HepG2 (cell line): ENCODE results near the gene CERT1. TPM values are rescaled to one million over a fixed set of nuclear protein-coding genes. Genes with fewer than 3 reads are reported as not detected.
A peak's percentile ranks its signal among the peaks of the same experiment; 100 is the strongest.

ENCODE experiments used
- BATF2 ChIP-seq: sonication (generic); formaldehyde crosslinking; IDR thresholded peaks from 2 replicates; pipeline ENCODE4 v1.8.0; 2022; ENCODE audit warnings: mild to moderate bottlenecking, missing genetic modification reagents, moderate library complexity
- CBX5 ChIP-seq: sonication (generic); formaldehyde crosslinking; IDR thresholded peaks from 2 replicates; pipeline ENCODE4 v1.4.0; 2020; ENCODE audit warnings: missing genetic modification reagents, borderline replicate concordance
- GLI4 ChIP-seq: sonication (generic); formaldehyde crosslinking; IDR thresholded peaks from 2 replicates; pipeline ENCODE4 v1.5.1; 2020; ENCODE audit warnings: missing genetic modification reagents, mild to moderate bottlenecking, moderate library complexity, borderline replicate concordance
- HHEX ChIP-seq: IDR thresholded peaks from 2 replicates; pipeline ENCODE4 v1.6.1; 2016; ENCODE audit warnings: control low read depth
- HNRNPLL ChIP-seq: fragments of 200-400 bp; formaldehyde crosslinking; IDR thresholded peaks from 2 replicates; pipeline ENCODE4 v1.6.1; 2017; ENCODE audit warnings: mild to moderate bottlenecking, low read depth, low read length; ENCODE audit not compliant: poor library complexity, severe bottlenecking
- IRF9 ChIP-seq: sonication (generic); formaldehyde crosslinking; IDR thresholded peaks from 2 replicates; pipeline ENCODE4 v1.8.0; 2022; ENCODE audit warnings: missing genetic modification reagents, mild to moderate bottlenecking, borderline replicate concordance
- JDP2 ChIP-seq: sonication (generic); formaldehyde crosslinking; IDR thresholded peaks from 2 replicates; pipeline ENCODE4 v1.8.1; 2022; ENCODE audit warnings: missing genetic modification reagents, borderline replicate concordance
- KAT2B ChIP-seq: fragments of 150-350 bp; IDR thresholded peaks from 2 replicates; pipeline ENCODE4 v1.6.1; 2014; ENCODE audit warnings: low read depth, low read length, borderline replicate concordance
- NFE2L2 ChIP-seq: fragments of 150-350 bp; IDR thresholded peaks from 2 replicates; pipeline ENCODE4 v1.6.1; 2014; ENCODE audit warnings: low read length
- NFKB2 ChIP-seq: sonication (generic); formaldehyde crosslinking; IDR thresholded peaks from 2 replicates; pipeline ENCODE4 v1.4.0; 2020; ENCODE audit warnings: missing genetic modification reagents, borderline replicate concordance
- RBAK ChIP-seq: sonication (generic); formaldehyde crosslinking; IDR thresholded peaks from 2 replicates; pipeline ENCODE4 v1.5.1; 2020; ENCODE audit warnings: mild to moderate bottlenecking, missing genetic modification reagents
- RXRB ChIP-seq: IDR thresholded peaks from 2 replicates; pipeline ENCODE4 v1.6.1; 2016; ENCODE audit warnings: borderline replicate concordance, missing genetic modification reagents, missing compliant biosample characterization
- SNAPC2 ChIP-seq: sonication (generic); formaldehyde crosslinking; IDR thresholded peaks from 2 replicates; pipeline ENCODE4 v1.8.1; 2022; ENCODE audit warnings: mild to moderate bottlenecking, missing genetic modification reagents
- SP2 ChIP-seq: sonication (generic); formaldehyde crosslinking; IDR thresholded peaks from 2 replicates; pipeline ENCODE4 v1.5.1; 2020; ENCODE audit warnings: mild to moderate bottlenecking, missing genetic modification reagents
- TEF ChIP-seq: sonication (generic); formaldehyde crosslinking; IDR thresholded peaks from 2 replicates; pipeline ENCODE4 v1.5.0; 2020; ENCODE audit warnings: missing genetic modification reagents
- TMF1 ChIP-seq: sonication (generic); formaldehyde crosslinking; IDR thresholded peaks from 2 replicates; pipeline ENCODE4 v1.8.1; 2022; ENCODE audit warnings: low read depth, missing genetic modification reagents
- TRIM22 ChIP-seq: fragments of 450-650 bp; IDR thresholded peaks from 2 replicates; pipeline ENCODE4 v1.6.1; 2017
- ZBTB33 ChIP-seq: sonication (generic); formaldehyde crosslinking; IDR thresholded peaks from 2 replicates; pipeline ENCODE4 v1.4.0; 2020; ENCODE audit warnings: missing genetic modification reagents
- ZFX ChIP-seq: sonication (generic); formaldehyde crosslinking; IDR thresholded peaks from 2 replicates; pipeline ENCODE4 v1.4.0; 2020; ENCODE audit warnings: mild to moderate bottlenecking, low read depth, missing genetic modification reagents, moderate library complexity
- ZIK1 ChIP-seq: sonication (generic); formaldehyde crosslinking; IDR thresholded peaks from 2 replicates; pipeline ENCODE4 v1.5.0; 2020; ENCODE audit warnings: mild to moderate bottlenecking, low read depth, missing genetic modification reagents, borderline replicate concordance
- ZNF12 ChIP-seq: sonication (generic); formaldehyde crosslinking; IDR thresholded peaks from 2 replicates; pipeline ENCODE4 v1.5.0; 2020; ENCODE audit warnings: missing genetic modification reagents
- ZNF264 ChIP-seq: sonication (generic); formaldehyde crosslinking; IDR thresholded peaks from 2 replicates; pipeline ENCODE4 v1.4.0; 2020; ENCODE audit warnings: missing genetic modification reagents
- ZNF451 ChIP-seq: sonication (generic); formaldehyde crosslinking; IDR thresholded peaks from 2 replicates; pipeline ENCODE4 v1.5.0; 2020; ENCODE audit warnings: mild to moderate bottlenecking, missing genetic modification reagents
- ZNF556 ChIP-seq: sonication (generic); formaldehyde crosslinking; IDR thresholded peaks from 2 replicates; pipeline ENCODE4 v1.4.0; 2020; ENCODE audit warnings: mild to moderate bottlenecking, missing genetic modification reagents, borderline replicate concordance
- polyA plus RNA-seq, 8 experiments: library from polyadenylated mRNA; depleted of rRNA in 3 of 8; stranded (reverse) in 7 of 8; unstranded in 1 of 8; fragments of >200 nt; fragmentation: Illumina TruSeq in 4 of 8; extraction: Trizol in 4 of 8; gene quantifications; 2 replicates each; pipeline versions ENCODE4 v1.2.1 to v1.2.3, GENCODE V29; 2011 to 2016; ENCODE audit warnings: low read depth in 4 of 8, missing spikeins in 1 of 8, mixed read lengths in 1 of 8; ENCODE audit not compliant: insufficient read depth in 1 of 8
- total RNA-seq, 5 experiments: library from RNA; depleted of rRNA; stranded (reverse); fragments of >200 nt; fragmentation: Illumina TruSeq; extraction: Trizol; gene quantifications; 2 replicates each; pipeline ENCODE4 v1.2.3, GENCODE V29; 2016; ENCODE audit warnings: low read depth in 1 of 5

CERT1 gene
- total and polyA plus RNA-seq, 2 of the 13 experiments (the other 11 are each of a cell fraction or from before 2014, with no cell fraction given) = 8.2 to 12.7 TPM

- TF ChIP-seq ZBTB33 = 0 out of 2 replicates have a peak, but pooled peaks have one; percentile 40
- no peak for TF ChIP-seq HHEX (CRISPR knock-in tag)
- peak; percentile 87 for TF ChIP-seq ZNF556 (CRISPR knock-in tag)
- peak; percentile 98 for TF ChIP-seq HNRNPLL
- no peak for TF ChIP-seq TRIM22
- TF ChIP-seq IRF9 (CRISPR knock-in tag) = peak; percentile 74
- TF ChIP-seq RBAK (CRISPR knock-in tag) = no peak
- peak; percentile 51; the same call in 1 of the 2 replicates for TF ChIP-seq ZNF12 (CRISPR knock-in tag)
- no peak for TF ChIP-seq JDP2 (CRISPR knock-in tag)
- peak; percentile 95 for TF ChIP-seq ZNF451 (CRISPR knock-in tag)
- TF ChIP-seq ZFX (CRISPR knock-in tag) = peak; percentile 64
- TF ChIP-seq BATF2 = 0 out of 2 replicates have a peak, but pooled peaks have one; percentile 28
- no peak for TF ChIP-seq NFE2L2
- TF ChIP-seq SNAPC2 (CRISPR knock-in tag) = 0 out of 2 replicates have a peak, but pooled peaks have one; percentile 69
- TF ChIP-seq TEF (CRISPR knock-in tag) = 0 out of 2 replicates have a peak, but pooled peaks have one; percentile 25
- peak; percentile 64; the same call in 1 of the 2 replicates for TF ChIP-seq NFKB2 (CRISPR knock-in tag)
- TF ChIP-seq TMF1 (CRISPR knock-in tag) = peak; percentile 88; the same call in 1 of the 2 replicates
- peak; percentile 45; the same call in 1 of the 2 replicates for TF ChIP-seq CBX5 (CRISPR knock-in tag)
- peak; percentile 91; the same call in 1 of the 2 replicates for TF ChIP-seq ZIK1
- peak; percentile 52; the same call in 1 of the 2 replicates for TF ChIP-seq RXRB (CRISPR knock-in tag)
- TF ChIP-seq KAT2B = no peak
- peak; percentile 88 for TF ChIP-seq SP2 (CRISPR knock-in tag)
- TF ChIP-seq ZNF264 (CRISPR knock-in tag) = peak; percentile 74
- no peak for TF ChIP-seq GLI4 (CRISPR knock-in tag)
These were observed 174.7 kb downstream of the CERT1 start, which contains the start of gene HMGCR (continued) for GRCh38 chr5:75336615-75337336.
